ENCODE data around the gene C1orf232. TPM values are rescaled to one million over a fixed set of nuclear protein-coding genes. Genes with fewer than 3 reads are reported as not detected.

C1orf232 gene
- polyA plus RNA-seq, 5 donors, result not detected

- DNase-seq, result no peak
Observed at GRCh38 chr1:26180010-26180506, 11.3 kb upstream of the C1orf232 start.

DNA sequence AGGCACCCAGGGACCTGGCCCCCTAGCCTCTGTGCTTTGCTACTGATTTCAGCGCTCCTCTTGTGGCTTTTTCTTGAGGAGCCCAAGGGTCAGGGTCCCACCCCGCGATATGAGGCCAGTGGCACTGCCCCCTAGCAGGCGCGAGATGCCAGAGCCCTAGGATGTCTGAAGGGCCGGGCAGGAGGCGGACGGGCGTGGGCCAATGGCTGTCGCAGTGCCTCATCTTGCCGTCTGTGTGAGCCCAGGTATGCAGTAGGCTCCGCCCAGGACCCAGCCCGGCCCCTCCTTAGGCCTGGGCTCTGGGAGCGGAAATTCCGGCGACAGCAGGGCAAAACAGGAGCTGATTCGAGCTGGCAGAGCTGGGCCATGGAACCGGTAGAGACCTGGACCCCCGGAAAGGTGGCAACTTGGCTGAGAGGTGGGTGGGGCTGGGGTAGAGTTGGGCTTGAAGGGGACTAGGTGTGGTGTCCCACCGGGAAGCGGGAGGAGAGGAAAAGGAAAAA, 8.5 kb upstream of the C1orf232 start, which contains the start of gene CNKSR1:
Gene CNKSR1 (plus strand): TSS at position 310 of the 503 bp plus-strand sequence. CDS start 57 bp downstream, at position 367.
- peak; percentile 55 to 56 for DNase-seq

DNA sequence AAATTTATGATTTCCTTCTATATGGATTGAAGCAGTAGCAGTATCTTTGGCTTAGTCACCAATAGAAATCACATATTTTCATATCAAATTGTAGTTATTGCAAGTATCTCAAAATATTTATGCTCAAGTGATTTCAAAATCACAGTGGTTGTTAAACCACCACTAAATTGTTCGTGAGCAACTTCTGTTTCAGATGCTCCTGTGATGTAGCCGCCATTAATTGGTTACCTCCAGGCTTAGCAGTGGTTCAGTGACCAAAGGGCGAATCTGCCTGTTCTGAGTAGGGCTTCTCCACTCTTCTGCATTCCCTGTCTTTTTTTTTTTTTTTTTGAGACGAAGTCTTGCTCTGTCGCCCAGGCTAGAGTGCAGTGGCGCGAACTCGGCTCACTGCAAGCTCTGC, 6.6 kb upstream of the C1orf232 start:
- DNase-seq, result no peak

DNA sequence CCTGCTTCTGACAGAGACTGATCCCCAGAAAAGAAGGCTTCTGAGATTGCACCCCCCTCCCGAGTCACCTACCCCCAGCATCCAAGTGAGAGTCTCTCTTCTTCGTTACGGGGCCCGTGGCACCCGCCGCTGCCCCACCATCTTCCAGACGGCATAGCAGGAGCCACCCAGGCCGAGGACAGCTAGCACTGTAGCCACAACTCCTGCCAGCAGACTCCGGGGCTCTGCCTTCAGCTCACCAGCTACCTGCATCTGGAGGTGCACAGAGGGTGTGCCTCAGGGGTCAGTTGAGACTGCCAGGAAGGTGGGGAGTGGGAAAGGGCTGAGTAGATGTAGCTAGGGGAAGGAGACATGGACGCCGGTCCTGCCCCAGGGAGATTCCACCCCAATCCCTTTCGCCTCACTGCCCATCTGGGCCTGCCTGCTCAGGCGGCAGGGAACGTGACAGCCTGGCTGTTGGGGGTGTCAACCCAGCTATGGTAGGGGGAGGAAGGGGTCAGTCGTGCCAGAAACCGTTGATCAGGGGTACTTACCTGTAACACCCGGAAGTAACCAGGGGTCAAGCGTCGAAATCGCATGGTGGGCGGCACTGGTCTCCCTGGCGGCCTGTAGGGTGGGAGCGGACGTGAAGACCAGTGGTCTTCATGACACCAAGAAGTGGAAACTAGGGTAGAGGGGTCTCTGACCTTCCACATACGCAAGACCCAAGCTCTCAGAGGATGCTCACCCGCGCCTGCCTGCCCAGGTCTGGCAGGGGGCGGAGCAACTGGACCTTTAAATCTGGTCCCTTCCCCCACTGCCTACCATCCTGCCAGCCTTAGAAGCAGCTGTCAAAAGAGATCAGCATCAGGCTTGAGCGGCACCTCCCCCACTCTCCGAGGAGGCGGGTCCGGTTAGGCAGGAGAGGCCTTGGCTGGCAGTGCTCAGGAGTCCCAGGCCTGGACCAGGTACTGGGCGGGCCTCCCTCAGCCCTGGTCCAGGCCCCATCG, 2.6 kb upstream of the C1orf232 start, which contains the start of gene ZNF593OS:
Gene ZNF593OS (minus strand): TSS at position 749 of the 989 bp plus-strand sequence. CDS start 171 bp downstream, at position 578.
- no peak for DNase-seq

DNA sequence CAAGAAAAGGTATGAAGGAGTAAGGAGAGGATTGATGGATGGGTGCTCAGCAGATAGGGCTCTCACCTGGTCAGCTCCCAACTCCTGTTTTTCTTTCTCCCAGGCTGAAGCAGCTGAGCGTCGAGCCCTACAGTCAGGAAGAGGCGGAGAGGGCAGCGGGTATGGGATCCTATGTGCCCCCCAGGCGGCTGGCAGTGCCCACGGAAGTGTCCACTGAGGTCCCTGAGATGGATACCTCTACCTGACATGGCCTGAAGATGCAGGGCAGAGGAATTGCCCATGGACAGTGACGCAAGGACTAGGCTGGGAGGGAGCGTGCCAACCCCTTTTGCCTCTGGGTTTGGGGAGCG, 1.7 kb upstream of the C1orf232 start:
- DNase-seq, result no peak

- peak; percentile 85 to 89 for DNase-seq
Observed at GRCh38 chr1:26169669-26170471, 1.1 kb upstream of the C1orf232 start, which contains the start of gene ZNF593. Gene ZNF593, plus strand, starts transcription at chr1:26169908. Its CDS starts 76 bp downstream, at chr1:26169984.

- no peak for DNase-seq
Observed at GRCh38 chr1:26169198-26169554, 413 bp upstream of the C1orf232 start.

DNA sequence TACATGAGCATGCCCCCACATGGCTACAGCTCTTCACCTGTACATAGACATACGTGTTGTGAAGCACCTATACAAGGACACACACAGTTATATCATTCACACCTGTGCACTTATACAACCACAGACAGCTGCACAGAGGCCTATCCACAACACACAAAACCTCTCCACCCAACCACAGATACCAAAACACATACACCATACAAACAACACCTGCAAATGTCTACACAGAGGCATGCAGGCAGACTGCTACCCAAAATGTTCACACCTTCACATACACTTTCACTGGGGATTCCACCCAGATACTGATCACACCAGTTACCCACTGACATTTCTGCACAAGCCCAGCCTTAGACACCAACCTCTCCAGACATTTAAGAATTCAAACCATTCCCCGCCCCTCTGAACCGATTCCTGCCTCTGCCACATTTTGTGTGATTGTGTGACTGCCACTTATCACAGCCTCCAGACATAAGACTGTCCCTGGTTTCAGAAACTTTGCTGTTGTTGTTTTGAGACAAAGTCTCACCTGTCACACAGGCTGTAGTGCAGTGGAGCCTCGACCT, 2.0 kb downstream of the C1orf232 start:
- no peak for DNase-seq

GRCh38 chr1:26164861-26165842, 3.6 kb downstream of the C1orf232 start:
- DNase-seq, result no peak

DNA sequence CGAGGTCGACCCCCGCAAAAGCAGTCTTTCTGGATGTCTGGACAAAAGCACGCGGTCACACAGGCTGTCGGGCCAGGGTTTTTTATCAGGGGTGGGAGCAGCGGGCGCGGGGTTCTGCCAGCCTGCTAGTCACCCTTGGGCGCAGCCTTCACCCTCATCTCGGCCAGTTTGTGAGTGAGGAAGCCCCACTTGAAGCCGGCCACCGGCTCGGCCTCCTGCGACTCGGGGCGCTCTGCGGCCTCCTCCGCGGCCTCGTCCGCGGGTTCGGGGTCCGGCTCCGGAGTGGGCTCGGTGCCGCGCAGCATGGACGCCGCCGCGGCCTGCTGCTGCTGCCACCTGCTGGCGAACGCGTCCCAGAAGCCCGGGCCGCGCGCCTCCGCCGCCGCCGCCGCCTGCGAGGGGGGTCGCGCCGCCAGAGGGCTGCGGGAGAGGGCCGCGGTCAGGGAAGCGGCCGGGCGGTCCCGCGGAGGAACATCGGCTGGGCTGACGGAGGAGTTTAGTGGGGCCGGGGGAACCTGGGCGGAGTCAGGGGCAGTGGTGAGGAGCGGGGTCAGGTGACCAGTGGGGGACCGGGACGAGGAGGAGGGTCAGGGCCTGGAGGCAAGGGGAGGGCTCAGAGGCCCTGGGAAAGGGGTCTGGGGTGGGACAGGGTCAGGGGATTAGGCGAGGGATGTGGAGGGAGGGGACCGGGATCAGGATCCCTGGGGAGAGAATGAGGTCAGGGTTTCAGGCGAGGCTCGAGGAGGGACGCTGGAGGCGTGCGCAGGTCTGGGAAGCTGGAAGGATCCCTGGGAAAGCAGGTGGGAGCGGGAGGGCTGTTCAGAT, 4.5 kb downstream of the C1orf232 start:
- DNase-seq, result peak in 1 of 2 donors; percentile 42

DNA sequence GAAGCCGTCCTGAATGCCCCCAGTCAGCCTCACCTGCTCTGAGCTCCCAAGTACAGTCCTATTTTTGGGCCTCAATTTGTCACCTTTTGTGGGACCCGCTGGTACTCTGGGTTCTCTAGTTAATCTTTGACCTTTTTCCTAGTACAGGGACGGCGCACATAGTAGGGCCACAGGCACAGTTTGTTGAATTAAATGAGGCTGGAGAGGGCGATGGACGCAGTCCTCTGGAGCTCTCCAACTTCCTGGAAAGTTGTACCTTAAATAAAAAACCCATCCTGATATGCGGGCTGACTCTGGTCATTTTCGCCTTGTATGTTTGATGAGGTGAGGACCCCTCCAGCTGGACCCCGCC, 5.1 kb downstream of the C1orf232 start:
- no peak for DNase-seq

DNA sequence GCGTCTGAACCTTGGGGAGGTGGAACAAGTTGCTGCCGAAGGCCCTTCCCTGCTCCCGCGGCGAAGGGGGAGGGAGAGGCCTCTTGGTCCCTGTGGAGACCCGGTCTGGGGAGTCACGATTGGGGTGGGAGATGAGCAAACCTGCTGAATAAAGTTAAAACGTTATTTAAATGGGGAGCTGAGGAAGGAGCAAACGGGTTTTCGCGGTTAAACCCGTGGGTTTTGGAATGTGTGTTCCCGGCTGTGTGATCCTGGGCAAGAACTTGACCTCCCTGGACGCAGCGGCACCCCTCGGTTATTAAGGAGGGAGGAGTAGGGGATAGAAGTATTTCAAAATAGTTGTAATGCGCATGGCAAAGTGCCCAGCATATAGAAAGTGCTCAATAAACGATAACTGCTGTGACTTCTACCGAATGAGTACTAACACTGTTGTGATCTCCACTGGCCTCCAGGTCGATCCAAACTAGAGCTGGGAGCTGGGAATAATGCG, 6.5 kb downstream of the C1orf232 start:
- no peak for DNase-seq

GRCh38 chr1:26161415-26162219, 7.1 kb downstream of the C1orf232 start:
- DNase-seq, result peak; percentile 45 to 58

- DNase-seq, result no peak
Observed at GRCh38 chr1:26160527-26161414, 8.0 kb downstream of the C1orf232 start.

DNA sequence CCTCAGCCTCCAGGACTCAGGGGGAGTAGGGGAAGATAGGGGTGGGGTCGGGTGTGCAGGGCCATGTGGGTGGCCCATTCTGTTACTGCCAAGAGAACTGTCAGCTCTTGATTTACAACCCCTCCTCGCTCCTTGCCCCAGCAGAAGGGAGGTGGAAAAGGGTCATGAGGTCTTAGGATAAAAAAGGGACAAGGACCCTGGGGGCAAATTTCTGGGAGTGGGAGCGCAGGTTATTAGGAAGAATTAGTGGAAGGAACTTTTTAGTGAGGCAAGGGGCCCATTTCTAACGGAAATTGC, 9.1 kb downstream of the C1orf232 start:
- DNase-seq, result no peak

- no peak for DNase-seq
Observed at GRCh38 chr1:26158908-26159742, 9.6 kb downstream of the C1orf232 start, which contains the start of gene FAM110D. Gene FAM110D, plus strand, starts transcription at chr1:26159079. Its CDS starts 2,213 bp downstream, at chr1:26161292.

All from right lung (tissue), 5 donors.